GM13976 (cell line): Measurements from ENCODE around the gene LIN28B.
"Not testable (repeated sequence)": the region's sequence is repeated elsewhere in the genome, so short reads cannot be mapped to it uniquely, and the experiment has no call there.

Experiments used
- DNase-seq: peaks from one replicate; pipeline ENCODE4 v3.0.0; 2012; ENCODE audit warnings: low spot score
- CTCF ChIP-seq: IDR thresholded peaks from 2 replicates; pipeline ENCODE4 v1.5.1; 2012; ENCODE audit warnings: borderline replicate concordance, mild to moderate bottlenecking; ENCODE audit not compliant: insufficient read depth; ENCODE audit errors: extremely low read depth, missing control alignments, control extremely low read depth
- in situ Hi-C: fragments of 300-500 bp; cut with MboI; formaldehyde crosslinking; loops from one replicate; pipeline ENCODE4 v1.12.0; 2022; ENCODE audit warnings: low sequenced_read_pairs, mixed read lengths, inconsistent platforms; ENCODE audit not compliant: unreplicated experiment

LIN28B gene

GRCh38 chr6:105072798-105073199 is 115.9 kb downstream of the LIN28B start:
- TF ChIP-seq CTCF, result no peak
- in situ Hi-C loops, result loop anchor here (10.0 kb wide), 1 partner anchor 288 kb away; no protein-coding TSS in a partner anchor
- no peak for DNase-seq

- in situ Hi-C loops, result loop anchor here (10.0 kb wide), 1 partner anchor 290 kb away; no protein-coding TSS in a partner anchor
- DNase-seq, result no peak
- no peak for TF ChIP-seq CTCF
Measured at GRCh38 chr6:105075210-105075609, 118.3 kb downstream of the LIN28B start.

GRCh38 chr6:105076418-105076817 is 119.5 kb downstream of the LIN28B start:
- not testable (repeated sequence) for DNase-seq
- in situ Hi-C loops, result loop anchor here (10.0 kb wide), 1 partner anchor 292 kb away; no protein-coding TSS in a partner anchor

- peak; percentile 38 for TF ChIP-seq CTCF
- in situ Hi-C loops, result loop anchor here (10.0 kb wide), 1 partner anchor 293 kb away; no protein-coding TSS in a partner anchor
- peak; percentile 40 for DNase-seq
Measured at GRCh38 chr6:105077596-105078385, 120.9 kb downstream of the LIN28B start.

- no peak for DNase-seq
- no peak for TF ChIP-seq CTCF
- in situ Hi-C loops, result loop anchor here (10.0 kb wide), 1 partner anchor 294 kb away; no protein-coding TSS in a partner anchor
Measured at GRCh38 chr6:105078386-105078708, 121.4 kb downstream of the LIN28B start.

- DNase-seq, result no peak
- no peak for TF ChIP-seq CTCF
- in situ Hi-C loops, result no loop called here
Measured at GRCh38 chr6:105080279-105080678, 123.4 kb downstream of the LIN28B start.

GRCh38 chr6:105081662-105082061 is 124.8 kb downstream of the LIN28B start:
- DNase-seq, in situ Hi-C loops: not testable (repeated sequence)
